OCI-M2 (cell line): ENCODE data around the gene LRRC4C.

ENCODE experiments used
- DNase-seq: peaks from one replicate; lab custom pipeline; 2025; ENCODE audit not compliant: unreplicated experiment; lab: John Stamatoyannopoulos, UW

The LRRC4C gene

GRCh38 chr11:40391679-40392078, 1067.8 kb downstream of the LRRC4C start:
- DNase-seq: no peak

GRCh38 chr11:40388097-40388818, 1071.2 kb downstream of the LRRC4C start:
- DNase-seq: no peak

- DNase-seq: no peak
These were observed 1072.0 kb downstream of the LRRC4C start for GRCh38 chr11:40387240-40387980.

GRCh38 chr11:40384991-40385390, 1074.5 kb downstream of the LRRC4C start:
- no peak for DNase-seq

- DNase-seq: no peak
These were observed 1078.0 kb downstream of the LRRC4C start for GRCh38 chr11:40381481-40381880.

- DNase-seq: no peak
These were observed 1078.6 kb downstream of the LRRC4C start for GRCh38 chr11:40380835-40381234.

- no peak for DNase-seq
These were observed 1083.1 kb downstream of the LRRC4C start for GRCh38 chr11:40376331-40376730.

GRCh38 chr11:40370821-40371616, 1088.4 kb downstream of the LRRC4C start:
- DNase-seq: no peak

GRCh38 chr11:40360206-40360798, 1099.2 kb downstream of the LRRC4C start:
- DNase-seq: no peak

GRCh38 chr11:40354121-40354520, 1105.3 kb downstream of the LRRC4C start:
- no peak for DNase-seq

- no peak for DNase-seq
These were observed 1118.5 kb downstream of the LRRC4C start for GRCh38 chr11:40340911-40341310.

- DNase-seq: no peak
These were observed 1120.7 kb downstream of the LRRC4C start for GRCh38 chr11:40338739-40339138.

- DNase-seq: no peak
These were observed 1121.4 kb downstream of the LRRC4C start for GRCh38 chr11:40338062-40338461.

- DNase-seq: no peak
These were observed 1122.3 kb downstream of the LRRC4C start for GRCh38 chr11:40337118-40337517.

GRCh38 chr11:40328890-40329614, 1130.4 kb downstream of the LRRC4C start:
- DNase-seq: no peak

GRCh38 chr11:40323241-40323640, 1136.2 kb downstream of the LRRC4C start:
- no peak for DNase-seq

- no peak for DNase-seq
These were observed 1137.9 kb downstream of the LRRC4C start for GRCh38 chr11:40321537-40321936.

GRCh38 chr11:40316171-40316570, 1143.3 kb downstream of the LRRC4C start:
- DNase-seq: no peak

- no peak for DNase-seq
These were observed 1144.3 kb downstream of the LRRC4C start for GRCh38 chr11:40315122-40315521.

- DNase-seq: no peak
These were observed 1145.1 kb downstream of the LRRC4C start for GRCh38 chr11:40314327-40314726.
